GM18508 (cell line): ENCODE measurements around the gene SLC6A15.

Source experiments
- ATAC-seq: cut with Tn5 transposase; IDR thresholded peaks from one replicate; pipeline ENCODE4 v1.9.1; 2021; ENCODE audit warnings: moderate number of reproducible peaks; ENCODE audit not compliant: insufficient read depth, unreplicated experiment

SLC6A15 gene

DNA sequence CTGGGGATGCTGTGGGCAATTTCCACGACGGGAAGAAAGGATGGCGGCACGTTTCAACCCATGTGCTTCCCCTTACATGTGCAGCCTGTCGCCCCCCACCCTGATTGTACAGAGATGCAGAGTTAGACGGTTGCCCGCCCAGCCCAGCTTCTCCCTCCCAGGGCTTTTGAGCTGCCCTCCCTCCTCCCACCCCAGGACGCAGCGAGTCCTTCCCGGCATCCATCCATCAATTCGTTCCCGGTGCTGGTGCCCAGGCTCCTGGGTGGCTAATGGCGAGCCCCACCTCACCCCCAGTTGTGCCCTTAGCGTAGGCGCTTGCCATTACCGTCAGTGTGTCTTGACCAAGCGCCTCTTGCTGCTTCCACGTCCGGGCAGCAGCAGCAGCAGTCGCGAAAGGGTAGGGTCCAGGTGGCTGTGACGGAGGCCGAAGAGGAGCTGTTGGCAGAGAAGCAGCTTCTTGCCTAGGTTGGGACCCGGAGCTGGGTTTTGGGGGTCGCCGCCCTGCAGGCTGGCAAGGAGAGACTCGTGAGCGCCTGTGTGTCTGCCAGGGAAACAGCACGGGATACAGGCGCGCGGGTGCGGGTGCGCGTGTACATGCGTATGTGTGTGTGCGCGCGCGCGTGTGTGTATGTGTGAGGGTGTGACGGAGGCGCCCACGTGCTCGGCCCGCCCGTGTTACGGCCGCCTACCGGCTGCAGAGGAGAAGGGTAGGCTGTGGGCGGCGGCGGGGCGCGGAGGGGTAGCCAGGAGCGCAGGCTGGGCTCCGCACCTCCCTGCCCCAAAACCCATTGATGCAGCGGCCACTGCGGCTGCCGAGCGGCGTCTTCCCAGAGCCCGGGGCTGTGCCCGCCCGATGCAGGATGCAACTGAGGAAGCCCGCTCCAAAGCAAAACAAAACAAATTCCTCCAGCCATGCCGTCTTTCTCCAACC lies at the start of gene SLC6A15:
TSS of gene SLC6A15 (minus strand) at position 602 of the 931 bp plus-strand sequence. CDS start 20,679 bp downstream, outside the sequence.
- ATAC-seq = no peak

DNA sequence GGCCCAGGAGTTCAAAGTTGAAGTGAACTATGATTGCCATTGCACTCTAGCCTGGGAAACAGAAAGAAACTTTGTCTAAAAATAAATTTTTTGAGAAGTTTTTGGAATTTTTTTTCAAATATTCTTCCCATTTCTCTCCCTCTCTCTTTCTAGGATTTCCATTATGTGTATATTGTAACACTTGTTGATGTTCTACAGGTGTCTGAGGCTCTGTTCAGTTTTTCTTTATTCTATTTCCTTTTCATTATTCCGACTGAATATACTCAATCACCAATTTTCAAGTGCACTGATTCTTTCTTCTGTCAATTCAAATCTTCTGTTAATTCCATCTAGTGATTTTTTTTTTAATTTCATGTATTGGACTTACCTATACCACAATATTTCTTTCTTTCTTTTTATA lies 48.3 kb upstream of the SLC6A15 start:
- no peak for ATAC-seq

DNA sequence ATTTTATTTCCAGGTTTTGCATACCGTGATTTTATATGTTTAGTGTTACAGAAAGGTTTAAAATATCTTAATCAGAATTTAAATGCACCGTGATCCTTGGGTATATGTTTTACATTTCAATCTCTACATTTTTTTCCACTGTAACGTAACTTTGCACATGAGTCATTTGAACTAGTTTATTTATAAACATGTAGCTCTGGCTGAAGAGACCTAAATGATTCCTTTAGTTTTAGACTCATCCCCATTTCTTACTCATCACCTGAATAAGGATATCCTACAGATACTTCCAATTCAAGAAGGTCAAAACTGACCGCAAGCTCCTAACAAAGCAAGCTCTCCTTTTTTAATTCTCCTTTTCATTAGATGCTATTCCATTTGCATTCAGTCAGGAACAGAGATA lies 42.7 kb upstream of the SLC6A15 start:
- no peak for ATAC-seq

DNA sequence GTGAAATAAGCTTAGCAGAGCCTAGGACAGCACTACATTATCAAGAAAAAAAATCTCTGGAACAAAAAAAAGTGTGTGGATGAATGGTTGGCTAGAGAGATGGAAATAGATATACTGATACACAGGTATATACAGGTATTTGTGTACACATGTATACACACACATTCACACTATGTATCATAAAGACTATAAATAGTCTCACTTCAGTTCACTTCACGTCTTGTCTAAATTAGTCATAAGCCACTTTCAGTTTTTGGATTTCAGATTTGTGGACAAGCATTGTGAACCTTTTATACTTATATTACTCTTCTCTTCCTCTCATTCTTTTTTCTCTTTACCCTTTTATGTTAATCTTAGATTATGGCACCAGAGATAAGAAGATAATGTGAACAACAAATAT lies 41.8 kb upstream of the SLC6A15 start:
- ATAC-seq = no peak

DNA sequence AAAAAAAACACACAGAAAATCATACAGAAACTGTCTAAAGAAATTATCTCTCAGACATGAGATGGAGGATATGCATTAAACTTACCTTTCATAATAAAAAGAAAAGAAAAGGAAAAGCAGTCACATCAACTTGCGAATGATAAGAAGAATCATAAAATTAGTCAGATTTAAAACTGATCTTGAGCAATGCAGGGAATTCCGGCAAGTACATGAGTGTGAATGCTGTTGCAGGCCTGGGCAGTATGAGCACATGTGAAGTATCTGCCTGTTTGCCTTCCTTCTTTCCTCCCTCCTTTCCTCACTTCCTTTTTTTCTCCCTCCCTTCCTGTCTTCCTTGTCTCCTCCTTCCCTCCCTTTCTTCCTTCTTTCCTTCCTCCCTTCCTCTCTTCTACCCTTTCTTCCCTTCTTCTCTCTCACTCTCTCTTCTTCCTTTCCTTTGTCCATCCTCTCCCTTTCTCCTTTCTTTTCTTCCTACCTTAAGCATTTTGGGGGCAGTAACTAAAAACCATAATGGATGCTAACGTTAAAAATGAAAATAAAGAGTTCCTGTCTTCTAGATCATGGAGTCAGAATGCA lies 38.5 kb upstream of the SLC6A15 start:
- no peak for ATAC-seq

DNA sequence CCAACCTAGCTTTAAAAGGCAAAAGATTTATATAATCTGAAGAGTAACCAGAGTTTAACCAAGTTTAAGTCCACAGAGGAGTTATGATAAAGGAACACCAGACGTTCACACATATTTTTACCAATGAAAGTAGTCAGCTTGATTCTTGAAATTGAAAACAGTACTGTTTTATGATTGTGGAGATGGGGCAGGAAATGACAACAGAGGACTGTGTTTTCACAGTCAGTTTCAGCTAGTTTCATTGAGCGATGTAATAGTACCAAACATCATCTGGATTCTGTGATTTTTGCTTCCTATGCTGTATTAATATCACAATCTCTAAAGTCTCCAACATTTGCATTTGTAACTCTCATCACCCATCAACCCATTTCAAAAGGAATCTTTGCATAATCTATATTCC lies 34.2 kb upstream of the SLC6A15 start:
- ATAC-seq = no peak

DNA sequence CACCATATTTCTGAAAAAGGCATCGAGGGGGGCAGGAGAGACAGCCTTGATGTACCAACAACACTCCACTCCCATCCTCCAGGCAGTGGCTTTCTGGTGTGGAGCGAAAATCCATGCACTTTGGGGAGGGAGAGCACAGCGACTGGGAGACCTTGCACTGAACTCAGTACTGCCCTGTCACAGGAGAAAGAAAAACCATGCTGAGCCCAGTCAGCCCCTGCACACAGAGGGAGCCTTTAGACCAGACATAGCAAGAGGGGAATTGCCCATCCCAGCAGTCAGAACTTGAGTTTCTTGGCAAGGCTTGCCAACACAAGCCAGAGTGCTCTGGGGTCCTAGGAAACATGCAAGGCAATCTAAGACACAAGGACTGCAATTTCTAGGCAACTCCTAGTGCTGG lies 24.8 kb upstream of the SLC6A15 start:
- no peak for ATAC-seq

DNA sequence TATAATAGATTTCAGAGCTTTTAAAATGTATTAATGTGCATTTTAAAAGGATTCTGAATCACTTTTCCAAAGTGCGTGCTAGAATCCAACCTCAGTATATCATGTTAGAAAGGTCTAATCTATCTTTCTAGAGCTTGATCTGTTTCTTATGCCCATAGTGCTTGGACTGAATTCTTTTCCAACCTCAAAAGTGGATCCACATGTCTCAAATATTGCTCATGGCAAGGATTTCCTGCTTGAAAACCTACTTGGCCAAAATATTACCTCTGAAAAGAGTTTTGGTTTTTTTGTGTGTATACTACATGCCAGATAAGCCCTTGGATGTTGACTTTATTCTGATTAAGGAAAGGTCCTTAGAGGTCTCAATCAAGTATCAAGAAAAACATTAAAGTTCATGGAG lies 16.9 kb upstream of the SLC6A15 start:
- no peak for ATAC-seq

DNA sequence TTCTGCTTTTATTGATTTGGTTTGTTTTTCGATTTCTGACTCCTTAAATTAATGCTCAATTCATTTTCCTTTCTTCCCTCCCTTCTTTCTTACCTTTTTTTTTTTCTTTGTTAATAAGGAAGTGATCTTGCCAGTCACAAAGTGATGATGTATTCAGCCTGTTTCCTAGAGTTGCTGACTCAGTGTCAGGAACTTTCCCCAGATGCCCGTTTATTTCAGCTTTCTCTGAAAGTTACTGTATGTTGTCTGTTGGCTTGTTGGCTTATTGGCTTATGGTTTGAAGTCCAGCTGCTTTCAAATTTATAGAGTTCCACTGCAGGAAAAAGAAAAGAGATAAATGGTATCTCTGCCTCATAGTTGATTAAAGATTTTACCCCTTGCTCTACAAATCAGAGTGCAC lies 12.4 kb upstream of the SLC6A15 start:
- ATAC-seq = no peak

DNA sequence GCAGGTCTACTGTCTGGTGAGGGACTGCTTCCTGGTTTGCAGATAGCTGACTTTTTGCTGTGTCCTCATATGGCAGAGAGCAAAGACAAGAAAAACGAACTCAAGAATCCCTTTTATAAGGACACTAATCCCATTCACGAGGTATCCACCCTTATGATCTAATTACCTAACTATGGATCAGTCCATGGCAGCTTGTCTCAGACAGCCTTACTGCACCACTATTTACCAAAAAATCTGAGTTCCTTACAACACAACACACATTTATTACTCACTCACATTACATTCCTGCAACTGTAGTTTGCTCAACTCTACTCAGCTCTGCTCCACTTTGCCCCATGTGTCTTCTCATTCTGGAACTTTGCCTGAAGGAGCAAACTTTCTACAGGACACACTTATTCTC lies 10.1 kb upstream of the SLC6A15 start:
- no peak for ATAC-seq

DNA sequence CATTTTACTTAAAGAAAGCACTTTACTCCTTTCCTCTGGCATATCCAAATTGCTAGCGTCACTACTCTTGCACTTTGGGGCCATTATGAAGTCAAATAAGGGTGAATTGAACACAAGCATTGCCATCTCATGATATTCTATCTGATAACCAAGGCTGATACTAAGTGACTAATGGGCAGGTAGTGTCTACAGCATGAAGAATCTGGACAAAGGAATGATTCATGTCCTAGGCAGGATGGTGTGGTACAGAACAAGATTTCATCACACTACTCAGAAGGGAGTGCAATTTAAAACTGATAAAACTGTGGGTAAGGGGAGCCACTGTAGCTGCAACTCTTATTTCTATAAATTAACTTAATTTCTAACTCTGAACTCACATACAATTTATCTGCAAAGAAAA lies 7.7 kb upstream of the SLC6A15 start:
- no peak for ATAC-seq

DNA sequence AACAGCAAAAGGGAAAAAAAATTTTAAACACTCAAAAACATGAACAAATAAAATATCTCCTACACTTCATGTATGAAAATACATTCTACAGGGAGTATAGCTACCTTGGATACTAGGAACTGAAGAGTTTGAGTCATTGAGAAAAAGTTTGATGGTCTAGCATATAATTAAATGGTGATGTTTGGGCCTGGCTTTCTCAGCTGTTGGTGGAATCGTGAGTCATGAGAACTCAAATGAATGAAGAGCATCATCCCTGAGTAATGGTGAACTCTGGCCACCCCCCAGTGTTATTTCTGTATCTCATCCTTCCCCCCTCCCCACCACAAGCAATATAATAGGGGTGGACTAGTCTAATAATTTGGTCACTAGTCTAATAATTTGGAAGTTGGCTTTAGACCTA lies 6.7 kb upstream of the SLC6A15 start:
- no peak for ATAC-seq

DNA sequence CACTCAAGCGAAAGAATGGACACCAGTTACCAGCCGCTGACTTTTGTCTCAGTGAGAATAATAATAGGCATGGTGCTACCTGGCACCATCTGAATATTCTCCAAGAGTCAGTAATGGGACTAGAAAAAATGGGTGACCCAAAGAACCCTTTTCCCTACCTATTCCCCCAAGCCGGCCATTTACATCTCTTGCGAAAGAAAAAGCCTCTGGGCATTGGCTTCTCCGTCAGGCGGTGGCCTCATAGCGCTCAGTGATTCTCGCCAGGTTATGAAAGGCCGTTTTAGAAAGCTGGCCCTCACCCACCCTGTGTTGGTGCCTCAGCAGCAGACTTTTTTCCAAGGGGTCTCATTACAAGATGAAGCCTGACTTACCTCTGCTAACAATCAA lies 523 bp upstream of the SLC6A15 start:
- ATAC-seq = no peak

DNA sequence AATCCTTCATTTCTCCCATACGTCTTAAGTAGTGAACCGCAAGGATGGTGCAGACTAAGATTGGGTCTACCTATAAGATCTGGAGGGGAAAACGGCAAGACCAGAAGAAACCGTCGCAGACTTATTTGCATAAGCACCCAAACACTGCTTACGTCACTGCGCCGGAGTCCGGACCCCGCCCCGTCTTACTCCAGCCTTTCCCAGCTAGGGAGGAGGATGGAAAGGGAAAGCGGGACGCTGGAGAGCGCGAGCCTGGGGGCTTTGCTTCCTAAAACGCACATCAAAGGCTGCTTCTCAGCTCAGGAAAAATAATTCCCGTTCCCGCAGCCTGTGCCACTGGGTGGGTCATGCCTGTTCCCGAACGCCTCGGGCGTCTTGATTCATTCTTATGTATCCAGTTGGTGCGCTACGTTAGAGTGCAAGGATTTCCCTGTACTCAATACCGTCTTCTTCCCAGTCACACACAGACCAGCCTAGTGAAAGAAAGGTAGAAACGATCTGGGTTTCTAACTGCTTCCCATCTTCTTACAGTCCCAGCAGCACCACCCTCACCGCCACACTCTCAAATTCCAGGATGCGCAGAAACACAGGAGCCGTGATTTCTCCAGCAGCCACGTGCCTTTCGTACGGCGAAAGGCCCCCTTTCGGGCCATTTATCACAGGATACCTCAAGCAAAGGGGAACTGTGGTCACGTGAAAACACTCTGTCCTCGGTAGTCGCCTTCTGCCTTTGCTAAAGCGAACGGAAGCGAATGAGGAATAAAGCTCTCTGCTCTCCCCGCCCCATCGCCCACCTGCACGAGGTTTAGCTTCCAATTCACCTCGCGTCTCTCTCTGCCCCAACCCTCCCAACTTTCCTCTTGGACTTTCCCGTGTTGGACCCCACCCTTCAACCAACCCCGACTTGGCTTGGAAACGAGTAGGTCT lies 1.1 kb downstream of the SLC6A15 start:
- no peak for ATAC-seq

DNA sequence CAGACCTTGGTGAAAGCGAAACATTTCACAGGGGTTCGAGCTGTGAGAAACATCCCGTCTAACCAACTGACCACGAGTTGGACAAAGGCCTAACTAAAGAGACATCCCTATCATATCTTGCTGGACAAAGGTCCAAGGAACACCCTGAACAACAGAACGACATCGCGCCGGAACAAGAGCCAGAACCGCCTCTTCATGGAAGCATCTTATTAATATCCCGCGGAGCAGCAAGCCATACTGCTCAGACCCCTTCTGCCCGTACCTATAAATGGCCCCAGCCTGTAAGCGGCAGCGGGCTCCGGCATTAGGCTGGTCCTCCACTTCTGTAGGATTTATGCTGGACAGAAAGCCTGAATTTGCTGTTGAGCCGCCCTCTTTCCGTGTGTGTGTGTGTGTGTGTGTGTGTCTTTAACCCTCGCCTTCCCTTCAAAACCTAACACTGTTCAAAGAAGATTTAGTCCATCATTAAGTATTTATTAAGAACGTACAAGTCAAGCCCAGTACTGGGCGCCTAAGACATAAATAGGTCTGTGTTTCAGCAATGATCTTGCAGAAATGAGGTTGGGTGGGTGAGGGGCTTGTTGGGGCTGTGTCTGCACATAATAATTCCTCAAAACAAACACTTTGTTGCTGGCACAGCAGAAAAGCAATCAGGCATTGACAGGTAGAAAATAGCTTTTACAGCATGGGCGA lies 1.9 kb downstream of the SLC6A15 start:
- no peak for ATAC-seq

DNA sequence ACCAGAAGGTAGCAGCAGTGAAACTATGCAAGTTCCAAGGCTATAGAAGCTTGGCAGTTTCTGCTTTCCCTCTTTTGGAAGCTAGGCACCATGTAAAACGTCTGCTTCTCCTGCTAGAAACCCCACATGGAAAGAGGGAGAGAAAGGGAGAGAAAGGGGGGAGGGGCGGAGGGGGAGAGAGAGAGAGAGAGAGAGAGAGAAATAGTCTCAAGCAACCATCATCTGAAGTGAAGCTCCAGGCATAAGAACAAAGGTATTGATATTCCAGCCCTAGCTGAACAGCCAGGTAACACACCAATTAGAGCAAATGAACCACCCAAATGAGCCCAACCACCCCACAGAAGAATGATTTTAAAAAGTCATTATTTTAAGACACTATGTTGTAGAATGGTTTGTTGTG lies 8.5 kb downstream of the SLC6A15 start:
- ATAC-seq = no peak

DNA sequence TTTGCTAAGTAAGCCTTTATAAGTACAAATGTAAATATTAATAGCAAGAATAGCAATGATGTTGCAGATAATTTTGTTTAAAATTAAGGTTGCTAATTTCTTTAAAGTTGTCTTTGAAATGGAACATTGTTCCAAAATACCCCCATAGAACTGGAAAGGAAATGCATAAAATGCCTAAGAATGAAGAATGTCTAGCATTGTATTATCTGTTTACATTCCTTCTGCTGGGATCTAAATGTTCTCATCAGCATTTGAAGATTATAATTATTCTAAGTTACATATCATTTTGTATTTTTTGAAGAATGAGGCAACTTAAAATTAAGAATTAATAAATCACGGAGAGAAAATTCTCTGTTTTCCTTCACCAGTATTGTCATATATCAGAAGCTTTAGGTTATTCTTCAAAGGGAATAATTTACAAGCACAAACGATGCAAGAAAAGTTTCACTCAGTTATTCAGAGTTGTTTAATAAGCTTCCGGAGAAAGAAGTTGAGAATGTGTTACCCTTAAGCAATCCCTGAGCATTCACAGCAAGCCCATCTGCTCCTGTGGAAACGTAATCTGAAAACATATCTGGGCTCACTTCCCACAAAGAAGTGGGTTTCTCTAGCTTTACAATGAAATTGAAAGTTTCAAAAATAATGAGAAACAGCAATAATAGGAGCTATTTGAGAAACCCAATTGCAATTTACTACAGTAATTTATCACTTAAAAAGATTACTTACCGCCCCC lies 21.3 kb downstream of the SLC6A15 start:
- no peak for ATAC-seq

DNA sequence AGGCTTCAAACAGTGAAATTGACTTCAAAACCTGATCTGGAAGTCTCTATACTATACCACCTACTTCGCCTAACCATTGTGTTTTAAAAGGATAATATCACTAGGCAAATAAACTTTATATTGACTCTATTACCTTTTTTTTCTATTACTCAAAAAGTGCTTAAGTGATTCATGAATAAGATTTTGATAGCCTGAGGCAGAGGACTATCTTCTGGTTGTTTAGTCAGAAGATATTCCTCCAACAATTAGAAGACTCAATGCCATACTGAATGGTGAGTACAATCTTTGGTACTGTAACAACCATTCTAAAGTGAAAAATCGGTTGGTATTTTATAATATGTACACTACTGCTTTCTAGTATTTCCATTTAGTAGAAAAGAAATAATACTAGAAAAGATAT lies 22.8 kb downstream of the SLC6A15 start:
- no peak for ATAC-seq

DNA sequence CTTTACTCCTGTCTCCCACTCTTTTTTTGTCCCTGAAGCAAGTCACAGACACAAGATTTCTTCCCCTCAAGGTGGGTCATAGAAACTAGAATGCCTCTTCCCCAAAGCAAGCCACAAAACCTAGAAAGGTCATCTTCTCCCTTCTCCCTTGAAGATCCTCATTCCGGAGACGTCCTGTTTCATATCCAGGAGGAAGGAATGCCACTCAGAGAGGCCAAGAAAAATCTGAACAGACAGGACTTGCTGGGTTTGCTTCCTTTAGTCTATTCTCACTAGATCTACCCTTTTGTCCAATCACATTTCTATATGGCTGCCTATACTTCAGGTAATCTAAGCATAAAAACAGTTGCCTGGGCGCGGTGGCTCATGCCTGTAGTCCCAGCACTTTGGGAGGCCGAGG lies 23.7 kb downstream of the SLC6A15 start:
- ATAC-seq = no peak

DNA sequence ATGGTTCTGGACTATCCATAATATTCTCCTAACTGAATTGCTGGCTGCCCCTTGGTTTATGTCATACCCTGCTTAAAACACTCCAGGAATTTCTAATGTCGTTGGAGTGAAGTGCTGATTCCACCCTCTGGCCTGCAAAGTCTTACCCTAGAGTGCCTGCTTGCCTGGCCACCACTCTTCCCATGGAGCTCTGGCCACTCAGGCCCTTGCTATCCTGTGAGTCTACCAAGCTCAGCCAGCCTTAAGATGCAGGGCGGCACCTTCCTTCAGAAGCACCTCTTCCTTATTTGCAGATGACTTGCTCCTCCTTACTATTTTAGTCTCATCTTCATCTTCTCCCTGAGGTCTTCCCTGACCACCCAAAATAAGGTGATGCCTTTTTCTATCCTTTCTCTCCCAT lies 35.3 kb downstream of the SLC6A15 start:
- no peak for ATAC-seq
